Activated naive CD4-positive, alpha-beta T cell treated with anti-CD3 and anti-CD28 coated beads, Interleukin-2, amount 10 ng/mL, durations not matched to agents 7 days and 5 days (primary cell): Measurements from ENCODE around the gene GPD1.

Experiments used
- CTCF ChIA-PET: fragments of 350-600 bp; sonication (Branson Sonifier 250); formaldehyde crosslinking; loops from one replicate; lab custom pipeline; 2021; ENCODE audit warnings: antibody characterized with exemption; lab: Charles Lee
- DNase-seq: peaks from one replicate; pipeline ENCODE4 v3.0.0-alpha.2; 2020
- H3K27ac Mint-ChIP-seq: one replicate; pipeline ENCODE4 v1.8.0; 2021; ENCODE audit warnings: mild to moderate bottlenecking, moderate library complexity, mixed read lengths
- H3K27me3 Mint-ChIP-seq: one replicate; pipeline ENCODE4 v1.8.0; 2021; ENCODE audit warnings: mild to moderate bottlenecking, mixed read lengths
- H3K36me3 Mint-ChIP-seq: one replicate; pipeline ENCODE4 v1.8.0; 2021; ENCODE audit warnings: mixed read lengths
- H3K4me1 Mint-ChIP-seq: one replicate; pipeline ENCODE4 v1.8.0; 2021; ENCODE audit warnings: mixed read lengths
- H3K4me3 Mint-ChIP-seq: one replicate; pipeline ENCODE4 v1.8.0; 2021; ENCODE audit warnings: mild to moderate bottlenecking, moderate library complexity, mixed read lengths
- H3K9me3 Mint-ChIP-seq: one replicate; pipeline ENCODE4 v1.8.0; 2021; ENCODE audit warnings: mixed read lengths

Gene GPD1

GRCh38 chr12:50103767-50104321 lies at the start of gene GPD1:
Gene GPD1, plus strand, starts transcription at chr12:50104008. Its CDS starts 43 bp downstream, at chr12:50104051.
- Mint-ChIP-seq H3K9me3 (no peaks in the 10 kb centered on the region), H3K27ac (no peak within 1 kb of the TSS), H3K4me3 (no peak within 1 kb of the TSS), H3K36me3 (peaks cover 18% of the 10 kb centered on the region), H3K27me3 (peaks cover 21% of the 10 kb centered on the region), H3K4me1 (no peaks in the 10 kb centered on the region)
- CTCF ChIA-PET: interaction anchor here (0.6 to 4.7 kb wide), 7 partner anchors 8 to 384 kb away, joined by 3 to 27 read pairs (median 4); partner anchors contain the start of genes COX14 and SMARCD1
- DNase-seq: peak; percentile 29

- H3K4me3 Mint-ChIP-seq: peak overlapping the region; percentile 14
- H3K27ac Mint-ChIP-seq: no peak overlapping the region
- H3K4me1 Mint-ChIP-seq: peaks cover 36% of the 10 kb centered on the region
- H3K9me3 Mint-ChIP-seq: no peaks in the 10 kb centered on the region
- peaks cover 73% of the 10 kb centered on the region for H3K27me3 Mint-ChIP-seq
- CTCF ChIA-PET: interaction anchor here (0.7 to 5.1 kb wide), 24 partner anchors 9 to 278 kb away, joined by 3 to 94 read pairs (median 5); partner anchors contain the start of genes RACGAP1 and SMARCD1
- H3K36me3 Mint-ChIP-seq: no peaks in the 10 kb centered on the region
- peak; percentile 72 for DNase-seq
Observed at GRCh38 chr12:50055831-50056638, 47.8 kb upstream of the GPD1 start.

DNA sequence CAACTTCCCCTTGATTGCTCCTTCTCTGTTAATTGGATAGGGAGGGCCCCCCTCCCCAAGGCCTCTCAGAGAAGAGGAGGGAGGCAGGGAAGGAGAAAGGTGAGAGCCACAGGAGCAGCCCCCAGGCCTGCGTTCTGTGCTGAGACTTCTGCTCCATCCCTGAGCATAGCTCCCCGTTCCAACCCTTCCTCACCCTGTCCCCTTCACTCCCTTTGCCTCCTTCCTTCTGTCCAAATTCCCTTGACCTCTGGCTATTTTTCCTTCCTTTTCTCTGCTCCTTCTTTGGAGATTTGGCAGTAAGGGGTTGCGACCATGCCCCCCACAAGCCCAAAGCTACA lies 47.2 kb upstream of the GPD1 start:
- Mint-ChIP-seq H3K27ac (no peak overlapping the region), H3K4me1 (peaks cover 41% of the 10 kb centered on the region), H3K36me3 (no peaks in the 10 kb centered on the region), H3K4me3 (peak overlapping the region; percentile 78), H3K27me3 (peaks cover 72% of the 10 kb centered on the region), H3K9me3 (no peaks in the 10 kb centered on the region)
- DNase-seq: no peak
- CTCF ChIA-PET: interaction anchor here (0.7 to 5.1 kb wide), 19 partner anchors 9 to 279 kb away, joined by 3 to 94 read pairs (median 6); partner anchors contain the start of genes RACGAP1 and SMARCD1

DNA sequence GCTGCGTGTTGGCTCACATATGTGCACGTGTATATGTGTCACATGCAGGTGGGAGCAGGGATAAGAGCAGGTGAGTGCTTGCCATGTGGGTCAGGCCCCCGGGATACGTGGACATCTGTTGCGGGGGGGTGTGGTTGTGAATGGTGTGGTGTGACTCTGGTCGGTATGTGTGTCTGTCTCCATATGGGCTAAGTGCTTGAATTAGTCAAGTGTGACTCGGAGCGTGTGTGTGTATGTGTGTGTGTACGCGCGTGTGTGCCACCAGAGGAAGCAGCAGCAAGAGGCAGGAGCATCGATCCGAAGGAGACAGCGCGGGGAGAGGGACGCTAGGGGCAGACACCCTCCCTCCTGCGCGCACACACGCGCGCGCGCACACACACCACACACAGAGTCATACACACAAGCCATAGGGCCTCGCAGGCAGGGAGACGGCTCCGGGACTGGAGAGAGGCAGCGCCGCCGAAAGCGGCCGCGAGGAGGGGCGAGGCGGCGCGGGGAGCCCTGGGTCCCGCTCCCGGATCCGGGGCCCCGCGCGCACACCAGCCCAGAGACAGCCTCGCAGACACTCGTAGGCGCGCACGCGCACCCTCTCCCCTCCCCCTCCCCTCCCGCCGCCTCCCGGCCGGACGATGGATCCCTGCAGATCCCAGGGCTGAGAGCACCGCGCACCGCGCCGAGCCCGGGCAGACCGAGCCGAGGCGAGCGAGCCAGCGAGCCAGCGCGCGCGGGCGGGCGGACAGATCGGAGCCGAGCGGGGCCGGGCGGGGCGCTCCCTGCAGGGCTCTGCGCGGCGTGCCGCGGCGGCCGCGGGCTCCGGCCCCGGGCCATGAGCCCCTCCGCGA lies 46.6 kb upstream of the GPD1 start, which contains the start of gene ASIC1:
Gene ASIC1, plus strand, starts transcription at position 597 of the 842 bp plus-strand sequence. CDS start 1,171 bp downstream, outside the sequence.
- peak; percentile 70 for DNase-seq
- H3K27me3 Mint-ChIP-seq: peaks cover 72% of the 10 kb centered on the region
- peaks cover 44% of the 10 kb centered on the region for H3K4me1 Mint-ChIP-seq
- CTCF ChIA-PET: interaction anchor here (0.9 to 5.1 kb wide), 11 partner anchors 10 to 190 kb away, joined by 4 to 94 read pairs (median 29); partner anchors contain the start of gene RACGAP1
- H3K27ac Mint-ChIP-seq: no peak within 1 kb of the TSS
- H3K9me3 Mint-ChIP-seq: no peaks in the 10 kb centered on the region
- H3K4me3 Mint-ChIP-seq: peak within 1 kb of the TSS; percentile 78
- no peaks in the 10 kb centered on the region for H3K36me3 Mint-ChIP-seq

DNA sequence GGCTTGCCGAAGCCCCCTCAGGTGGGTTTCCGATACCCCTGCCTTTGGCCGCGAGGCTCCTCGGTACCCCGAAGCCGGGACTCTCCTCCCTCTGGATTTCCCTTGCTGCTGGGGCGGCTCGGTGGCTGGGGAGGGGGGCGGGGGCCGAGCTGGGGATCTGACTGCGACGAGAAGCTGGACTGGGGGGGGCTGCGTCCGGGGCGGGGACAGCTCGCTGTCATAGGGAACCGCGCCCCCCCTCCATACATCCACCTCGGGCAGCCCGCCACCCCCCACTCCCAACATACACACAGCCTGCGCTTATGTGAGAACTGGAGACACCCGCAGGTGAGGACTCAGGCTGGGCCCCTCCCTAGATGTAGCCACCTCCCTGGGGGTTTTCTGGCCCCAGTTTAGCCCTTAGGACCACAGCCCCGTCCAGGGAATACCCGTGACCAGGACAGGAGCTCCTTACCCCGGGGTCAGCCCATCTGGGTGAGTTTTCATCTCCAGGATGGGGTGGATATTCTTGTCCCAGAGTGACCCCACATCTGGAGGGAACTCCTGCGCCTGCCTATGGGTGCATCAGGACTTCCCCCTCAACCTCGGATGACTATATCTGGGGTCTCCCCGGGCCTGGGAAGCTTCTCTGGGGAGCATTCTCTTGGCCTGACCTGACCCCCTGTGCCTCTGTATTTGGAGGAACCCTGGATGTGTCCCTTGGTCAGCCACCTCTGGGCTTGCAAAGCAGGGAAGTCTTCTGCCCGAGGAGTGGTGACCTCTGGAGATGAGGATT lies 45.7 kb upstream of the GPD1 start:
- Mint-ChIP-seq H3K9me3 (no peaks in the 10 kb centered on the region), H3K27ac (no peak overlapping the region), H3K4me1 (peaks cover 45% of the 10 kb centered on the region), H3K4me3 (peak overlapping the region; percentile 45), H3K36me3 (no peaks in the 10 kb centered on the region), H3K27me3 (peaks cover 72% of the 10 kb centered on the region)
- CTCF ChIA-PET: interaction anchor here (1.0 to 4.7 kb wide), 6 partner anchors 9 to 93 kb away, joined by 3 to 50 read pairs (median 5); no protein-coding TSS in a partner anchor
- DNase-seq: peak; percentile 39

DNA sequence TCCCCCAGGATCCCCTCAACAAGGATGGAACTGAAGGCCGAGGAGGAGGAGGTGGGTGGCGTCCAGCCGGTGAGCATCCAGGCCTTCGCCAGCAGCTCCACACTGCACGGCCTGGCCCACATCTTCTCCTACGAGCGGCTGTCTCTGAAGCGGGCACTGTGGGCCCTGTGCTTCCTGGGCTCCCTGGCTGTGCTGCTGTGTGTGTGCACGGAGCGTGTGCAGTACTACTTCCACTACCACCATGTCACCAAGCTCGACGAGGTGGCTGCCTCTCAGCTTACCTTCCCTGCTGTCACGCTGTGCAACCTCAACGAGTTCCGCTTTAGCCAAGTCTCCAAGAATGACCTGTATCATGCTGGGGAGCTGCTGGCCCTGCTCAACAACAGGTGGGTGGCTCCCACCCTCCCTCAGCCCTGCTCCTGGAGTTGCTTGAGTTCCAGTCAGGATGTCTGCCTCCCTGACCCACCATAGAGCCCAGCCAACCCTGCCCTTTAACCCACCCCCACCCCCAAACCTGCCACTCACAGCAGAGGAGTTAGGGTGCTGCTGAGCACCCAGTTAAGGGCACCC lies 45.0 kb upstream of the GPD1 start:
- DNase-seq: peak; percentile 31
- Mint-ChIP-seq H3K36me3 (no peaks in the 10 kb centered on the region), H3K27me3 (peaks cover 72% of the 10 kb centered on the region), H3K9me3 (no peaks in the 10 kb centered on the region), H3K4me1 (peaks cover 45% of the 10 kb centered on the region), H3K27ac (peak overlapping the region; percentile 55), H3K4me3 (peak overlapping the region; percentile 36)
- CTCF ChIA-PET: interaction anchor here (1.5 to 4.7 kb wide), 8 partner anchors 11 to 94 kb away, joined by 3 to 50 read pairs (median 5); no protein-coding TSS in a partner anchor

- DNase-seq: peak; percentile 74
- CTCF ChIA-PET: interaction anchor here (1.4 to 4.7 kb wide), 10 partner anchors 10 to 94 kb away, joined by 3 to 50 read pairs (median 4); no protein-coding TSS in a partner anchor
- peaks cover 76% of the 10 kb centered on the region for H3K27me3 Mint-ChIP-seq
Observed at GRCh38 chr12:50059440-50060119, 44.2 kb upstream of the GPD1 start.

DNA sequence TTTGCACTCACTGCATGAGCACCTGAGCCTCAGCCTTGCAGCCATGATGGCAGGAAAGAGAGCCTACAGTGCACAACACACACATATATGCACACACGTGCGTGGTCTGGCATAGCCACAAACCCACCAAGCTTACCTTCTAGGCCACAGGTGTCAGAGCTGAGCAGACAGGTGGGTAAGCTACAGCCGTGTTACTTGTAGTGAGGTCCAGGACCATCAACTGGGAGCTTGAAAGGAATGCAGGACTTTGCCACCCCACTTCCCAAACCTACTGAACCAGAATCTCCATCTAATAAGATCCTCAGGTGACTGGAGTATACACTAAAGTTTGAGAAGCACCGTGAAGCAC lies 43.7 kb upstream of the GPD1 start:
- Mint-ChIP-seq H3K27me3 (peaks cover 78% of the 10 kb centered on the region), H3K27ac (peak overlapping the region; percentile 78), H3K9me3 (no peaks in the 10 kb centered on the region), H3K4me3 (no peak overlapping the region), H3K36me3 (no peaks in the 10 kb centered on the region), H3K4me1 (peaks cover 45% of the 10 kb centered on the region)
- CTCF ChIA-PET: interaction anchor here (1.4 to 4.7 kb wide), 7 partner anchors 10 to 93 kb away, joined by 3 to 50 read pairs (median 3); no protein-coding TSS in a partner anchor
- no peak for DNase-seq

More at GRCh38 chr12:50059440-50060119, 44.2 kb upstream of the GPD1 start:
- peak overlapping the region; percentile 78 for H3K27ac Mint-ChIP-seq
- H3K4me3 Mint-ChIP-seq: peak overlapping the region; percentile 11
- H3K4me1 Mint-ChIP-seq: peaks cover 45% of the 10 kb centered on the region
- H3K9me3 Mint-ChIP-seq: no peaks in the 10 kb centered on the region
- H3K36me3 Mint-ChIP-seq: no peaks in the 10 kb centered on the region

- H3K27me3 Mint-ChIP-seq: peaks cover 70% of the 10 kb centered on the region
- no peak for DNase-seq
- H3K36me3 Mint-ChIP-seq: no peaks in the 10 kb centered on the region
- H3K27ac Mint-ChIP-seq: no peak overlapping the region
- CTCF ChIA-PET: interaction anchor here (1.1 to 4.7 kb wide), 4 partner anchors 9 to 94 kb away, joined by 3 to 50 read pairs (median 20); no protein-coding TSS in a partner anchor
- peaks cover 38% of the 10 kb centered on the region for H3K4me1 Mint-ChIP-seq
- no peaks in the 10 kb centered on the region for H3K9me3 Mint-ChIP-seq
- no peak overlapping the region for H3K4me3 Mint-ChIP-seq
Observed at GRCh38 chr12:50061171-50061570, 42.6 kb upstream of the GPD1 start.

- no peaks in the 10 kb centered on the region for H3K9me3 Mint-ChIP-seq
Observed at GRCh38 chr12:50061946-50062686, 41.7 kb upstream of the GPD1 start.

GRCh38 chr12:50062728-50063460 lies 40.9 kb upstream of the GPD1 start:
- Mint-ChIP-seq H3K4me1 (peaks cover 30% of the 10 kb centered on the region), H3K27ac (no peak overlapping the region), H3K27me3 (peaks cover 57% of the 10 kb centered on the region), H3K36me3 (no peaks in the 10 kb centered on the region), H3K9me3 (no peaks in the 10 kb centered on the region), H3K4me3 (no peak overlapping the region)
- CTCF ChIA-PET: interaction anchor here (1.0 to 1.7 kb wide), 5 partner anchors 8 to 94 kb away, joined by 3 to 6 read pairs (median 3); no protein-coding TSS in a partner anchor
- no peak for DNase-seq

More at GRCh38 chr12:50061946-50062686, 41.7 kb upstream of the GPD1 start:
- CTCF ChIA-PET: interaction anchor here (1.0 to 4.7 kb wide), 7 partner anchors 8 to 94 kb away, joined by 3 to 50 read pairs (median 4); no protein-coding TSS in a partner anchor
- no peak overlapping the region for H3K4me3 Mint-ChIP-seq
- peaks cover 31% of the 10 kb centered on the region for H3K4me1 Mint-ChIP-seq
- no peak overlapping the region for H3K27ac Mint-ChIP-seq
- H3K36me3 Mint-ChIP-seq: no peaks in the 10 kb centered on the region
- DNase-seq: no peak
- peaks cover 61% of the 10 kb centered on the region for H3K27me3 Mint-ChIP-seq
